GM18508 (cell line): Measurements from ENCODE around the gene CNPPD1.
A peak's percentile ranks its signal among the peaks of the same experiment; 100 is the strongest.

Experiments
- ATAC-seq: cut with Tn5 transposase; IDR thresholded peaks from one replicate; pipeline ENCODE4 v1.9.1; 2021; ENCODE audit warnings: moderate number of reproducible peaks; ENCODE audit not compliant: insufficient read depth, unreplicated experiment

Gene CNPPD1

DNA sequence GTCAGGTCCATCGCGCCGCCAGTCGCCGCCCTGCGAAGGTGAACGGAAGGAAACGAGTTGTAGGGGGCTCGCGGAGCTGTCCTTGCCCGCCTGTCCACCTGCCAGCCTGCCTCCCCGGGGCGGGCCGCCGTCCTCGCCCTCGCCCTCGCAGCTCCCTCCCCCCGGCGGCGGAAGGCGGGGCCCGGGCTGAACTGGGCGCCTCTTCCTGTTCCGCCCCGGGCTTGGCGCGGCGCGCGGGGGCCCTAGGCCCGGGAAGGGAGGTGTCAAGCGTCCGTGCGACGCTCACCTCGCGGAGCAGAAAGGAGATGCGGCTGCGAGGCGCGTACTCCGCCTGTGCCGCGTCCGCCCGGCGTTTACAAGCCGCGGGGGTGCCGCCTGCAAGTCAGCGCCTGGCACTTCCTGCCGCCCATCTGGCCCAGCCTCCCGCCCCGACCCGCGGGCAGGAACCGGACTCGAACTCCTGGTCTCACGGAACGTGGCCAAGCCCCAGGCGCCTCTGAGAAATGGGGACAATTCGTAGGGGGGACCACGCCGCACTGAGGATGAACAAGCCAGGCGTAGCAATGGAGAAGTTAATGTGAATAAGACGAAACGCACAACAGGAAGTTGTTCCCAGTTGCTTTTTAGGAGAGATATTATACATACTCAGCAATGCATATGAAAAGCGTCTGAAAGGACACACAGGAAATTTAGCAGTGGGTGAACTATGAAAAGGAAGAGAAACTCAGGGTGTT is at the start of gene CNPPD1:
CNPPD1 (minus strand) TSS at position 108 of the 734 bp plus-strand sequence; CDS start at position 11, 97 bp downstream.
- peak; percentile 31 for ATAC-seq

DNA sequence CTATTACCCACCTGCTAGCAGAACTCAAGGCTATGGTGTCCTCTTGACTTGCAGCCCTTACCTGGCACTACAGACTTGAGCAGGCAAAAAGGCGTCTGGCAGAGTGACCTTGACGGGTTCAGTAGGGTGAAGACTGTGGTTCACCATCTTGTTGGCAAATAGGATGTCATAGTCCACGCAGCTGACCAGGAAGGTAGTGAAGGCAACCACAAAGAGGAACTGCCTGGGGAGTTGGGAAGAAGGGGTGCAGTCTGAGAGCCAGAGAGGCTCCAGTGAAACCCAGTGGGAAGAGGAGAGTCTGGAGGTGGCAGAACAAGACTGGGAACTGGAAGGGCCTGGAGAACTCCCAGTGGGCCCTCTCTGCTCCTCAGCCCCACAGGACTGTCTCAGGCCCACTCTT is 48.6 kb upstream of the CNPPD1 start:
- no peak for ATAC-seq

DNA sequence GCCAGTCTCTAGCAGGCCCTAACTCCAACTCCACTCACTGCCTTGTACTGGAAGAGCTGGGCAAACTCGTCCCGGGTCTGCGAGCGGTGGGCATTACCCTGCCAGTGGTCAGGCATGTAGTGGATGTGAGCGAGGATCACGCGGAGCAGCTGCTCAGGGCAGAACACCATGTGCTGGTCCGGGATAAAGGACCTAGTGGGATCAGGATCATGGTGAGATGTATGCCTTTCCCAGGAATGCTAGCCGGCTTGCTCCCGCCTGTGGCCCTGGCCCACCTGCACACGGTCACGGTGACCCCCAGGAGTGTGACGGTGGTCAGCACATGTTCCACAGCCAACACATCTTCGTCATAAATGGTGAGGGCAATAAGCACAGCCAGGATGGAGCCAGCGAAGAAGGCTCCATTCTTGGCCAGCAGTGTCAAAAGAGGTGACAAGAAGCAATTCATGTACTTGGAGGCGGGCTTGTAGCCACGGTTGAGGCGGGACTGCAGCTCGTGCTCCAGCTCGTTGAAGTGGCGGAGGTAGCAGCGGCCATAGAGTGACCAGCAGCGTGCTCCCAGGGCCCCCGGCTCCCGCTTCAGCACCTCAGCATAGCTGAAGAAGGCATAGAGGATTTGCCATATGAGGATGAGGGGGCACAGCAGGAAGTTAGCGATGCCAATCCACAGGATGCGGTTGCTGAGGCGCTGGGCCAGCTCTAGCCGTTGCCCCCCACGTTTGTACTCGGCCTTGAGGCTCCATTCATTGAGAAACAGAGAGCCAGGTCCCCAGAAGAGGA is 47.3 kb upstream of the CNPPD1 start:
- ATAC-seq, result no peak

DNA sequence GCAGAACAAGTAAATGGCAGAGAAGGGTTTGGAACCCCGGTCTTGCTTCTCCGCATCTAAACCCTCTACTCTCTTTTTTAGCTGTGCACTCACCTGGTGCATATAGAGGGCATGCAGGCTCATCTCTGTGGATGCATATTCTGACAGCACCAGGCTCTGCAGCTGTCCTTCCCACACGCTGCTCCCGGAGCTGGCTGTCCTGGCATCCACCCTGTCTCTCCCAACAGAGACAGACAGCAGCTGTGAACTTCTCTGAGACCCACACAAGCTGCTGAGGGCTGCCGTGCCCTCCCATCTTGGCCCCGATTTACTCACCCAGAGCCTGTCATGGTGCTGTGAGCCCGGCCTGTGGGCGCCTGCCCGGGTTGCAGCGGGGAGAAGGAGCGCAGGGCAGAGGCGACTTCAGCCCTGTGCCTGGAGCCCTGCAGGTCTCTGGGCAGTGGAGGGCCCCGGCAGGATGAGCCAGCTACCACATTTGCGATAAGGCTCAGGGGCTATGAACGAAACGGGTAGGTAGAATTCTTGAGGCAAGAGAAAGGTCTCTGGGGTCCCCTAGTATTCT is 45.3 kb upstream of the CNPPD1 start:
- no peak for ATAC-seq

DNA sequence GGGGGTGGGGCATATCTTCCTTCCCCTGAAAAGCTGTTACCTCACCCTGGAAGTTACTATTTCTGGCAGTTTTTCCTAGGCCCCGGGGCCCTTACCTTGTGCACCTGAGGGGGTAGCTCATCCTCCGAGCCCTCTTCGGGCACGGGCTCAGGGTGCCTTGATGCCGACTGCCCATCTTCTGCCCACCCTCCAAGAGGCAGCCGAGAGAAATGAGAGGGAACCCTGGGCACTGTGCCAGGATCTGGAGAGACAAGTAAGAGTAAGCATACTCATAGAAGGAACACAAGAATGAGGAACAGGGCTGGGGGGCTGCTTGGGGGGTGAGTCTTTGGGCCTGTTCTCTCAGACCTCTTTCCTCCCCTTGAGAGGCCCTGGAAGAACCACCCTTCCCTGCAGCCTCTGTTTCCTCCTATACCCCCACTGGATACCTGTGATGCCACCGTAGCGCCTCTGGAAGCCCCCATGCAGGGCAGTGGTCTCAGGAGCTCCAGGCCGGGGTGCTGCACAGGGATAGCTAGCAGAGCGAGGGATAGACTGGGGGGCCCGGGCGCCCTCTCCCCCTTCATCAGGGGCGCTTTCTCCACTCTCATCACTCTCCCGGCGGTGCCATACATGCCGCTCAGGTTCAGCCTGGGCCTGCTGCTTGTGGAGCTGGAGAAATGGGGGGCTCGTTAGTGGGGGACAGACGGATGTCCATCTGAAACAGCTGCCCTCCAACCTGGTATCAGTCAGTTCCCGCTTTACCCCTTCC is 44.1 kb upstream of the CNPPD1 start:
- no peak for ATAC-seq

DNA sequence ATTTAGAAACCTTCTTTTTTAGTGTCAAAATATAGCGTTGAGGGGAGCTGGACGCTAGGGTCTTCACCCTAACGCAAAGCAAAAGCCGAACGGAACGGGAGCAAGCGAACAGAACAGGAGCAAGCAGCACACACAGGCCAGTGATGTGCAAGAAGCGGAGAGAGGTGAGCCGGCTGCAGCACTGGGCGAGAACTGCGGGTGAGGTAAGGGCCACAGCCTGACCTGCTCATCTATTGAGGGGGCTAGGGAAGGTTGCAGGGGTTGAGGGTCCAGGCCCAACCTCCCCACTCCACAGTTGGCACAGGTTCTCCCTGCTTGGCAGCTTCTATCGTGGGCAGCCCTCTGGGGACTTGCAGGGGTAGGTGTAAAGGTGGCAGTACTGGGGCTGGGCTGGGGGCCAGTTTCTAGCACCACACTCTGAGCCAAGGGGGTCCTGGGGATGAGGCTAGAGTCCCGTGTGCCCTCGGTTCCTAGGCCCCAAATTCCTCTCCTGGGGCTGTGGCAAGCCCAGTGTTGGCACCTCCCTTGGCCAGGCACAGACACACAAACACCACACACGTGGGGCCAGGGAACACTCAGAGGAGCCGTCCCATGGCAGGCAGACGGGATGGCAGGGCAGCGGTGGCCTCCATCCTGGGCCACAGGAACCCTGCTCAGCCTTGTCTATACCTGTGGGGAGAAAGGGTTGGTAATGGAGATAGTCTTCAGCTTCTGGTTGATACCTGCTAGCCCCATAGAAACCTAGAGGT is 43.2 kb upstream of the CNPPD1 start:
- no peak for ATAC-seq

GRCh38 chr2:219218732-219219701 is 42.3 kb upstream of the CNPPD1 start, which contains the start of gene ABCB6:
ABCB6 (minus strand) TSS chr2:219218958; CDS start chr2:219218673, 285 bp downstream.
- ATAC-seq, result no peak

DNA sequence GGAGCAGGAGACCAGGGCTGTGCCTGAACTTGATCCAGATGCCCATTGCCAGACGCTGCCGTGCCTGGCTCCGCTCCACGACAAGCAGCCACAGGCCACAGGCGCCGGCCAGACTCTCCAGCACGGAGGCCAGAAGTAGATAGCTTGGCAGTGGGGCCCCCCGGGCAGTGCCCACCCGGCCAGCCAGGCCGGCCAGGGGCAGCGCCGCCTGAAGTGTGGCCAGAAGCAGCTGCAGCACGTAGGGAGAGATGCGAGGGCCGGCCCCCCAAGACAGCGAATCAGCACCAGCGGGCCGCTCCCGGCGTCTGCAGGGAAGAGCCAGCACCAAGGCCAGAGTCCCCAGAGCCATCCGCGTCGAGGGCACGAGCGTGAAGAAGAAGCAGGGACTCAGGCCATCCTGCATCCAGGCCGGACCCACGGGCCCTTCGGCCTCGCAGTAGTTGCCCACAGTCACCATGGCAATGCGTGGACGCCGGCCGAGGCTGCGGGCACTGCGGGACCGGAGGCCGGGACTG is 41.5 kb upstream of the CNPPD1 start:
- no peak for ATAC-seq

DNA sequence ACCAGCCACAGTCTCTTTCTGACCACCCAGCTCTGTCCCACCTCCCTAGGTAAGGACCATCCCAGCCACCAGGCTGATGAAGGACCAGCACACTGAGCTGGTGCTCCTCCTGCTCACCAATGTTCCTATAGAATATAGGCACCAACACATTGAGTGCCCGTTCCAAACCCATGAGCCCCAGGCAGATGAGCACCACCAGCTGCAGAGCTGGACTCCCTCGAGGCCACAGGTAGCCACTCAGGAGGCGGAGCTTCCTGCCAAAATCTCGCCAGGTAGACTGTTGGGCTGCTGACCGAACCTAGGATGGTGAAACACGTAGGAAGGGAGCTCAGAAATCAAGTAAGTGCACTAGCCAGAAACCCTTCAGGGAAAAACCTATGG is 39.8 kb upstream of the CNPPD1 start:
- no peak for ATAC-seq

GRCh38 chr2:219215871-219216534 is 39.3 kb upstream of the CNPPD1 start:
- no peak for ATAC-seq

GRCh38 chr2:219214786-219215185 is 38.1 kb upstream of the CNPPD1 start:
- no peak for ATAC-seq

DNA sequence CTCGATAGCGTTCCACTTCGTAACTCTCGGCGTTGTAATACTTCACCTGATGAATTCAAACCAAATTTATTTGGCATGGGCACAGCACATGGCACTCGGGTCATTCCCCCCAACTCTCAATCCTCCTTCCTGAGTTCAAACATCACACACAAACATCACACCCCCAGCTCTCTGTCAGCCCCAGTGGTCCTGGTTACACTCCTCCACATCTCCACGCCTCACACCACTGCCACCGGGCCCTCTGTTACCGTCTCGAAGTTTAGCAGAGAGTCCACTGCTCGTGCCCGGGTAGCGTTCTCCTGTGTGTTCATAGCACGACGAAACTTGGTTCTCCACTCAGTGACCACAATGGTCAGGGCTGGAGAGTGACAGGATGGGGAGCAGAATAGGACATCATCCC is 37.4 kb upstream of the CNPPD1 start:
- no peak for ATAC-seq

GRCh38 chr2:219213486-219214071 is 36.9 kb upstream of the CNPPD1 start:
- no peak for ATAC-seq

GRCh38 chr2:219213026-219213415 is 36.3 kb upstream of the CNPPD1 start:
- ATAC-seq, result no peak

DNA sequence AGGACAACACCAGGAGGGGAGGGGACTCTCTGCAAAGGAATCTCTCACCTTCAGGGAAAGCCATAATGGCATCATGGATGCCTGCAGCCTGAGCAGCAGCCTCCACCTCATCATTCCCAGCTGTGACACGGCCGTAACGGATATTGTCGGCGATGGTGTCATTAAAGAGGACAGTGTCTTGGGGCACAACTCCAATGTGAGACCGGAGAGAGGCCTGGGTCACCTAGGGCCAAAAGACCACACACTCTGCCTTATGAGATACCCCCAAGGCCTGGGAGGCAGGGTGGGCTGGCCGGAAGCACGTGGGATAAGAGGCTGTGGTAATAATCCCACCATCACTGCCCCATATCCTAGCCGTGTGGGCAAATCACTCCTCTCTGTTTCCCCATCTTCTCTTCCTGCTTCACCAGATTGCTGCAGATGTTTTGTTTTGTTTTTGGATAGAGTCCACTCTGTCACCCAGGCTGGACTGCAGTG is 34.2 kb upstream of the CNPPD1 start:
- ATAC-seq, result no peak

DNA sequence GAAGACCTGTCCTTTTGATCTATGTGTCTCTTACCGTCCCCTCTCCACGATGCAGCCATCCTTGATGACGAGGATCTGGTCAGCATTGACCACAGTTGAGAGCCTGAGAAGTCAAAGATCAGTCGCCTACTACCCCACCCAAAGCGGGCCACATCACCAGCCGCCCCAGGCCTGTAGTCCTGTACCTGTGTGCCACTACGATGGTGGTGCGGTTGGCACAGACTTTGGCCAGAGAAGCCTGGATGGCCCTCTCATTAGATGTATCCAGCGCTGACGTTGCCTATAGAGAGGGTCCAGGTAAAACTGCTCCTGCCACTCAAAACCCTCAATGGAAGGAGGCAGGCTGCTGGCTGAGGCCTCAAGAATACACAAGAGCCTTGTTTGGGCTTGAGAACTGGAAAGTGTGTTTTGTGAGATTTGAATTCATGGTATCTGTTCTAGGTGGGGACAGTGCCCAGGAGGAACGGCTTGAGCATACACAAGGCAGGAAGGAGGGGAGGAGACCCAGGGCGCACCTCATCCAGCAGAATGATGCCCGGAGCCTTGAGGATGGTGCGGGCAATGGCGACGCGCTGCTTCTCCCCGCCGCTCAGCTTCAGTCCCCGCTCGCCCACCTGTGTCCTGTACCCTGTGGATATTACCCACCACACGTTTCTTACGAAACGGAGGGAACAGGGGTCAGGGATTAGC is 33.6 kb upstream of the CNPPD1 start:
- no peak for ATAC-seq
